ENCODE data around the gene CAMSAP1. TPM values are rescaled to one million over a fixed set of nuclear protein-coding genes. Genes with fewer than 3 reads are reported as not detected.

CAMSAP1 gene
- total and polyA plus RNA-seq, 2 of the 4 experiments (the other 2 are of a cell fraction): 8.2 to 19.5 TPM

DNA sequence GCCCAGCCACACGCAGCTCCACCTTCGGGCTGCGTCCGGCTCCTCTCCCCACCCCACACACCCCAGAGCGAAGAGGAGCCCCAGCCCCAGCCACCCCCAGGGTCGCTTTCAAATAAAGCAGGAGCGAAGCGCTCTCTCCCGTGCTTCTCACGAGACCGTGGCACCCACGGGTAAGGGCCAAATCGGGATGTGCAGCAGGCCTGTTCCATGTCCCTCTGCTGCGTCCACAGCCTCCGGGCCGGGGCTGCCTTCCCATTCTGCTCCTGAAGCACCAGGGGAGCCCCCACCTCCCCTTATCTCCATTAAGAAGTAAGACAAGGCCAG, 145.5 kb downstream of the CAMSAP1 start:
- H3K18ac ChIP-seq (ENCODE audit: low read depth, low read length): no peak overlapping the region
- H2BK20ac ChIP-seq (ENCODE audit: low read depth, low read length): no peak overlapping the region
- BruUV-seq (replicated peaks): no TSS peak
- POLR2A ChIA-PET (ENCODE audit: unreplicated experiment): no interaction called here
- H3K14ac ChIP-seq (replicated peaks; ENCODE audit: low read depth, low read length): no peak overlapping the region
- no peak overlapping the region for H2BK5ac ChIP-seq (ENCODE audit: low read depth, low read length, poor library complexity, severe bottlenecking)
- no peaks in the 10 kb centered on the region for H4K20me1 ChIP-seq (ENCODE audit: insufficient read depth, low read length)
- H3K23ac ChIP-seq (ENCODE audit: low read depth, low read length): no peak overlapping the region
- no peak overlapping the region for H4K91ac ChIP-seq (ENCODE audit: insufficient read depth, low read depth, low read length)
- H2BK120ac ChIP-seq (ENCODE audit: low read depth, low read length): no peak overlapping the region
- H3K4me3 ChIP-seq (ENCODE audit: insufficient read depth, low read depth, low read length): no peak overlapping the region
- DNase-seq (no peak), ATAC-seq (ENCODE audit: low read depth) (no peak)
- H3K56ac ChIP-seq (ENCODE audit: extremely low read depth, insufficient read depth, low read length): no peak overlapping the region
- H3K4me2 ChIP-seq (ENCODE audit: low read depth, low read length): no peak overlapping the region
- H3K27me3 ChIP-seq (ENCODE audit: control insufficient read depth, insufficient read depth, low read length): no peaks in the 10 kb centered on the region
- H4K8ac ChIP-seq (ENCODE audit: low read depth in 2 of 2, low read length in 2 of 2): no peak overlapping the region
- in situ Hi-C loops (cut with MboI; ENCODE audit: low sequenced_read_pairs) (no loop called here), intact Hi-C loops (cut with micrococcal nuclease) (no loop called here), dilution Hi-C loops (cut with HindIII; ENCODE audit: low sequenced_read_pairs, unreplicated experiment) (no loop called here)
- no peak overlapping the region for H2AK9ac ChIP-seq (replicated peaks; ENCODE audit: low read depth, low read length, poor library complexity)
- H3K36me3 ChIP-seq (ENCODE audit: control insufficient read depth, insufficient read depth, low read length): no peaks in the 10 kb centered on the region
- TF ChIP-seq MAFK (IDR thresholded peaks at IDR 0.05; ENCODE audit: low read depth, low read length) (no peak), CEBPB (IDR thresholded peaks at IDR 0.05; ENCODE audit: low read depth, low read length) (no peak), FOS (IDR thresholded peaks at IDR 0.05; ENCODE audit: low read depth, low read length) (no peak), POLR2A (IDR thresholded peaks at IDR 0.05; ENCODE audit: low read depth, low read length) (no peak)
- TF ChIP-seq, protein P1, sequence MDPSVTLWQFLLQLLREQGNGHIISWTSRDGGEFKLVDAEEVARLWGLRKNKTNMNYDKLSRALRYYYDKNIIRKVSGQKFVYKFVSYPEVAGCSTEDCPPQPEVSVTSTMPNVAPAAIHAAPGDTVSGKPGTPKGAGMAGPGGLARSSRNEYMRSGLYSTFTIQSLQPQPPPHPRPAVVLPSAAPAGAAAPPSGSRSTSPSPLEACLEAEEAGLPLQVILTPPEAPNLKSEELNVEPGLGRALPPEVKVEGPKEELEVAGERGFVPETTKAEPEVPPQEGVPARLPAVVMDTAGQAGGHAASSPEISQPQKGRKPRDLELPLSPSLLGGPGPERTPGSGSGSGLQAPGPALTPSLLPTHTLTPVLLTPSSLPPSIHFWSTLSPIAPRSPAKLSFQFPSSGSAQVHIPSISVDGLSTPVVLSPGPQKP (IDR thresholded peaks at IDR 0.05; ENCODE audit: borderline replicate concordance, low read depth, low read length): no peak
- H3K4me1 ChIP-seq (ENCODE audit: control insufficient read depth, insufficient read depth, low read length): no peaks in the 10 kb centered on the region
- no peak overlapping the region for H3K27ac ChIP-seq (ENCODE audit: insufficient read depth, low read length)
- H3K9me3 ChIP-seq (ENCODE audit: control insufficient read depth, insufficient read depth, low read length): peaks cover 13% of the 10 kb centered on the region
- no peak overlapping the region for H3K4ac ChIP-seq (ENCODE audit: low read depth, low read length)
- no peaks in the 10 kb centered on the region for H3K9me1 ChIP-seq (ENCODE audit: insufficient read depth, low read length)
- no peak overlapping the region for H2AK5ac ChIP-seq (ENCODE audit: low read depth, low read length)
- 56% methylated on average over 3 of the region's 16 CpGs; no CpG with 5 or more reads in 1 of the 2 experiments for WGBS, 2 experiments (ENCODE audit: extremely low coverage in 2 of 2, insufficient read length in 1 of 2)
- no peak overlapping the region for H2BK15ac ChIP-seq (ENCODE audit: low read depth, low read length)
- CTCF ChIA-PET: no interaction called here
- H4K5ac ChIP-seq (ENCODE audit: low read depth, low read length): no peak overlapping the region
- H2AFZ ChIP-seq (replicated peaks; ENCODE audit: low read length, poor library complexity): no peak overlapping the region
- H3K9ac ChIP-seq (ENCODE audit: low read depth, low read length): no peak overlapping the region
- no peaks in the 10 kb centered on the region for H3K79me1 ChIP-seq (ENCODE audit: low read depth in 1 of 2, low read length in 2 of 2)

All from IMR-90 (cell line).